OCI-M2 (cell line): ENCODE results near the gene MMP10.
"Not testable (repeated sequence)": the region's sequence is repeated elsewhere in the genome, so short reads cannot be mapped to it uniquely, and the experiment has no call there.

ENCODE experiments used
- DNase-seq: peaks from one replicate; lab custom pipeline; 2025; ENCODE audit not compliant: unreplicated experiment; lab: John Stamatoyannopoulos, UW

The MMP10 gene

DNA sequence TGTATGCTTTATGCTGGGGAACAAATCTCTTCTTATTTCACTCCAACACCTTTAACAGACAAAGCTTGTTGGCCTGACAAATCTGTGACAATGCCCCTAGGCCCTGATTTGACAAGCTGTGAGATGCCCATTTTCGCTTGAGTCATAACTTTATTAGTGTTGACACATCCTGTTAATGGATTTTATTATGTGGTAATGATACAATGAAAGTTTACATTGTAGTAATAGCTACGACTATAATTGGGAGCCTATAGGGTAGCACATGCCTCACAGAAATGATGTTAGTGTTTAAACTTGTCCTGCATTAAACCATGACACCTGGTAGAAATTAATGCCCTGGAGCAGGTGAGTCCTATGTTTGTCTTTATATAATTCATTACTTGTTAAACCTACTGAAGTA is 3.3 kb upstream of the MMP10 start:
- no peak for DNase-seq

- DNase-seq, result no peak
Observed at GRCh38 chr11:102783016-102783415, 2.6 kb upstream of the MMP10 start.

DNA sequence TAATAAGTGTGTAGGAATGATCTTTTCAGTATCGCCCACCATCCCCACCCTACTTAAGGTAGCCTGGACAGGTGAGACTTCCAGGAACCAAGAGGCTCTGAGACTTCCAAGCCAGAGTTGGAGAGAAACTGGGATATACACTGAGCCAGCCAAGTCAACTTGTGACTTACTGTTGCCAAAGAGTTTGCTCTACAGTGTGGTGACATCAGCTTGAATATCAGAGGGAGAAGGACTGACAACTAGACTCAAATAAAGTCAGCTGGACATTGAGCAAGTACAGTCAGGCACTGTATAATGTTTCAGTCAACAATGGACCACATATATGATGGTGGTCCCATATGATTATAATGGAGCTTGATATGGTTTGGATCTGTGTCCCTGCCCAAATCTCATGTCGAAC is 1.2 kb upstream of the MMP10 start:
- no peak for DNase-seq

GRCh38 chr11:102776454-102776853 is 4.0 kb downstream of the MMP10 start:
- DNase-seq, result no peak

DNA sequence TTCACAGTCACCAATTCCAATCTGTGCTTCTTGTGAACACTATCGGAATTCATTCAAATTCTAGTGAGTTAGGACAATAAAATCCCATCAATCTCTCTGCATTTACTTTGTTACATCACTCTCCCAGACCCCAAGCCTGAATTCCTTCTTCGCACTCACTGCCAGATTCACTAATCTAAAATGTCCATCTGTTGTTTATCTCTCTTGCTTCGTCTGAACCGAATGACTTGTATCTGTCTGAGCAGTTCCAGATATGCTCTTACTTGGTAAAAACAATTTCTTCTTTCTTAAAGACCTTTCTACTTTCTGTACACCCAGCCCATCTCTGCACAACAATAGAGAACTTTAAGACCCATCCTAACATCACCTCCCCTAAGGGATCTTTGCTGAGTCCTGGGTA is 7.0 kb downstream of the MMP10 start:
- DNase-seq, result no peak

DNA sequence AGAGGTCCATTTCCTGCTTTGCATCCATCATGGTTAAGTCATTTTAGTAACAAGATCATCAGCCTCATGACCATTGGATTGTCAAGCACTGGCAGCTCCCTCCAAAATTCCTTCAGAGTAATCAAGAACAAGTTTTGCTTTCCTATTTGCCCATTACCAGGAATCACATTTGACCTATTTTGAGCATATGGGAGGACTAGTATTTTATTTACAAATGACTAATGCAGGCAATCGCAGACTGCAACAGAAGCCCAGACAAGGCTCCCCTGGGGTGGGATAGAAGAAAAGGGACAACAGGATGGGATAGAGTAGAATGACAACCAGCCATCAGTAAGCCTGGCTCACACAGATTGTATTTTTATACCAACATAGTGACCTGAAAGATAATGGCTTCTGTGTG is 9.1 kb downstream of the MMP10 start:
- no peak for DNase-seq

DNA sequence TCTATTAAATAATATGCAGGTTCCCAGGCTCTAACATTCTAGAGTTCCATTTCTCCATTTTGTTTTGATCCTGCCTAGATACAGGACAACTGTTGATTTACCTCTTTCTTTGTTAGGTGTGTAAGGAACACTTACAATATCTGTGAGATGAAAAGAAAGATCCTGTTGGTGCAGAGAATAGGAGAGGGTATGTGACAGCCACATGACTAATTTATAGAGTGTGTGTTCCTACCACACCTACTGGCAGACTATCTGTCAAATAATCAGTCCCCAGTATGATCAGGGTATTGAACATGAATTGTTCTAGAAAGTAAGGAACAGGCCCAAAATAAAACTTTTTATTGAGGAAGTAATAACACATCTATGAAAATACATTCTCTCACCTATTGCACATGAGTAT is 10.2 kb downstream of the MMP10 start:
- no peak for DNase-seq

GRCh38 chr11:102767800-102768199 is 12.6 kb downstream of the MMP10 start:
- no peak for DNase-seq

GRCh38 chr11:102763440-102763839 is 17.0 kb downstream of the MMP10 start:
- no peak for DNase-seq

DNA sequence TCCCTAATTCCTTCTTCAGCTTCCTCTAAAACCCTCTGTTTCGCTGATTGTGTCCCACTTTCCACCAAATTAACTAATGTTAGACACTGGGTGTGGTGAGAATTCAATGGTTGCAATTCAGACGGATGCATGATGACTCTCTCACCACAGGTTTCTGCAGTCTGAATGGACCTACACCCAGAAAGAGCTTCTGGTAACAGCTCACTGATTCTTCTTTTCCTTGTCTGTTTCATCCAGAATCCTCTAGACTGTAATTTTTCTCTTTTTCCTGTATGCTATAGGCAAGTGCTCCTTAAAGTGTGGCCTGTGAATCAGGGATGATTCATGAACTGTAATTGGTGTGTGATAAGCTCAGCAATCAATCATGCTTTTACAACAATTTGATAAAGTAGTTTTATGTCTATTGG is 18.1 kb downstream of the MMP10 start:
- DNase-seq, result no peak

- no peak for DNase-seq
Observed at GRCh38 chr11:102761646-102762238, 18.7 kb downstream of the MMP10 start.

GRCh38 chr11:102760344-102761035 is 19.9 kb downstream of the MMP10 start:
- DNase-seq, result no peak

GRCh38 chr11:102757823-102758549 is 22.4 kb downstream of the MMP10 start:
- no peak for DNase-seq

DNA sequence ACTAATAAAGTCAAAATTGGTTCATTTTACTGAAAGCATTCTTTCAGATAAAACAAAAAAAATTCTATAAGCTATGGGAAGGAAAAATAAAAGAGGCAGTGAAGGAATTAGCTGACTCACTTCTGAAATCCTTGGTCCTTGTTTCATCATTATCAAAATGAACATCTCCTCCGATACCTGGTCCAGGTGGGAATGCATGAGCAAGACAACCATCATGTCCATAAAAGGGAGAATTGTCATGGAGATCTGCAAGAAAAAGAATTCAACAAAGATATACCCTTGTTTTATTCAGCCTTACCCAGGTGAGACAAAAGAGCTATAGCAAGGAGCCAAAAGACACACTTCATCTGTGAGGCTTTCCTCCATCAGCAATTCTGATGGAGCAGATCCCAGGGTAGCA is 27.2 kb downstream of the MMP10 start:
- no peak for DNase-seq

GRCh38 chr11:102751673-102752072 is 28.8 kb downstream of the MMP10 start:
- no peak for DNase-seq

DNA sequence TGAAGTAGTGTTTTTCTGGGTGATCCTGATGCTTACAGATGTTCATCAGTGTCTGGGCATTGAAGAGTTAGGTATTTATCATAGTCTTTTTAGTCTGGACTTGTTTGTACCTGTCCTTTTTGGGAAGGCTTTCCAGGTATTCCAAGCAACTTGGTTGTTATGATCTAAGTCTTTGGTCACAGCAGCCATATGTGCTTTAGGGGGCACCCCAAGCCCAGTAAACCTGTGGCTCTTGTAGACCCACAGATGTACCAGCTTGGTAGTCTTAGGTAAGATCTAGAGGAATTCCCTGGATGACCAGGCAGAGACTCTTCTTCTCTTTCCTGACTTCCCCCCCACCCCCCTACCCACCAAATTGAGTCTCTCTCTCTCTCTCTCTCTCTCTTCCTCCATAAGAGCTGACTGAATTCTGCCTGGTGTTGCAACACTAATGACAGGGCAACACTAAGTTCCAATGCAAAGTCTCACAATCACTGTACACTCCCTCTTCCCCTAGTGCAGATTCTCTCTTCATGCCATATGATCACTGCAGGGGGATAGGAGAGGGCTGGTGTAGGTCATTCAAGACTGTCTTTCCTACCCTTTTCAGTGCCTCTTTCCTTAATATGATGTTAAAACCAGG is 31.2 kb downstream of the MMP10 start:
- no peak for DNase-seq

GRCh38 chr11:102746746-102747578 is 33.5 kb downstream of the MMP10 start:
- DNase-seq, result not testable (repeated sequence)

- DNase-seq, result no peak
Observed at GRCh38 chr11:102734650-102735049, 45.8 kb downstream of the MMP10 start.

DNA sequence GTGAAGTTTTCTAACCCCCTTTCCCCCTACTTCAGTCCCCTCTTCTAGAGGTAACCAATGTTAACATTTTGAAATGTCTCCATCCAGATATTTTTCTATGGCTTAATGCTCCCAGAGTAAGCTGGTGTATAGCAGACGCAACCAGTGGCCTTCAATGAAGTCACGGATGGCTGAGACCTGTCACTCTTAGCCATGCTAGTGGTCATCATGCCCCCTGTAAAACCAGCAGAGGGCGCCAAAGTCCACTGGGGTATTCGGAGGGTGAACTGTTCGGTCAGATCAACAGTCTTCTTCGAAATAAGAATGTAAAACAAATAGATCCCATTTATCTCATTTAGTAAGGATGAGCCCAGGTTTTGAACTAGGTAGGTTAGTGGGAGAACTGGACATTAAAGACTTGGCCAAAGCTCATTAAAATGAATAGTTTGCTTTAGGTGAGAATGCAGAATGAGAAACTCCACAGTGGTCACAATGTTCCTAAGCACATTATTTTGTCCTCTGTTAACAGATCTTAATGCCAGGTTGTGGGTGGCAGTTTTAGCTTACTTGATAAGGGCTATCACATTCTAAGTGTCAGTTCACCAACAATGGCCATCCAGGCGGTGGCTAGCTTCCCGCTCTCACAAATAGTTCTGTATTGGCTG is 47.1 kb downstream of the MMP10 start:
- peak; percentile 12 for DNase-seq

DNA sequence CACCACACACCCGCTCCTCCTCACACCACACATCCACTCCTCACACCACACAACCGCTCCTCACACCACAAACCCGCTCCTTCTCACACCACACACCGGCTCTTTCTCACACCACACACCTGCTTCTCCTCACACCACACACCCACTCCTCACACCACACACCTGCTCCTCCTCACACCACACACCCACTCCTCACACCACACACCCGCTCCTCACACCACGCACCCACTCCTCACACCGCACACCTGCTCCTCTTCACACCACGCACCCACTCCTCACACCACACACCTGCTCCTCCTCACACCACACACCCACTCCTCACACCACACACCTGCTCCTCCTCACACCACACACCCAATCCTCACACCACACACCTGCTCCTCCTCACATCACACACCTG is 49.5 kb downstream of the MMP10 start:
- not testable (repeated sequence) for DNase-seq
